ENCODE data around the gene ACAP1. TPM values are rescaled to one million over a fixed set of nuclear protein-coding genes. Genes with fewer than 3 reads are reported as not detected.

Gene ACAP1
- total RNA-seq, 1 experiment from 2014 or later, result 2.7 TPM

DNA sequence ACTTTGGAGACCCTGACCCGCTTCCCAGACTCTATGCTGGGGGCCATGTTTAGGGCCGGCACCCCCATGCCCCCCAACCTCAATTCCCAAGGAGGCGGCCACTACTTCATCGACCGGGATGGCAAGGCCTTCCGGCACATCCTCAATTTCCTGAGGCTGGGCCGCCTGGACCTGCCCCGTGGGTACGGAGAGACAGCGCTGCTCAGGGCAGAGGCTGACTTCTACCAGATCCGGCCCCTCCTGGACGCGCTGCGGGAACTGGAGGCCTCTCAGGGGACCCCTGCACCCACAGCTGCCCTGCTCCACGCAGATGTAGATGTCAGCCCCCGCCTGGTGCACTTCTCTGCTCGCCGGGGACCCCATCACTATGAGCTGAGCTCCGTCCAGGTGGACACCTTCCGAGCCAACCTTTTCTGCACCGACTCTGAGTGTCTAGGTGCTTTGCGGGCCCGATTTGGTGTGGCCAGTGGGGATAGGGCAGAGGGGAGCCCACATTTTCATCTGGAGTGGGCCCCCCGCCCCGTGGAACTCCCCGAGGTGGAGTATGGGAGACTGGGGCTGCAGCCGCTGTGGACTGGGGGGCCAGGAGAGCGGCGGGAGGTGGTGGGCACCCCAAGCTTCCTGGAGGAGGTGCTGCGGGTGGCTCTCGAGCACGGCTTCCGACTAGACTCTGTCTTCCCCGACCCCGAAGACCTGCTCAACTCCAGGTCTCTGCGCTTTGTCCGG, 16.7 kb downstream of the ACAP1 start:
- DNase-seq (ENCODE audit: low read depth, low spot score) (no peak), ATAC-seq (no peak)
- in situ Hi-C loops (cut with HindIII; ENCODE audit: low pct_unique_long_range_greater_than_20kb, low sequenced_read_pairs), result no loop called here
- peak overlapping the region; percentile 83 for H3K27ac ChIP-seq (ENCODE audit: low read length)
- H3K36me3 ChIP-seq (ENCODE audit: control insufficient read depth, insufficient read depth, low read length), result no peaks in the 10 kb centered on the region; the same call in 1 of the 2 replicates
- intact Hi-C loops (cut with micrococcal nuclease; ENCODE audit: unreplicated experiment), result loop anchor here (10.0 kb wide), 1 partner anchor 82 kb away; the partner anchor contains the start of genes FGF11 and TMEM102
- H3K9me3 ChIP-seq (ENCODE audit: control insufficient read depth, insufficient read depth, low read depth, low read length), result no peaks in the 10 kb centered on the region
- H3K27me3 ChIP-seq (ENCODE audit: control insufficient read depth, insufficient read depth, low read length), result no peaks in the 10 kb centered on the region
- TF ChIP-seq SIN3A (IDR thresholded peaks at IDR 0.05; ENCODE audit: borderline replicate concordance, insufficient read depth, low read depth, low read length), result no peak
- no peak for TF ChIP-seq POLR2AphosphoS5 (IDR thresholded peaks at IDR 0.05; ENCODE audit: low read depth, low read length)
- no peak for TF ChIP-seq TCF7L2 (IDR thresholded peaks at IDR 0.05; ENCODE audit: low read depth, low read length)
- TF ChIP-seq, protein P1, sequence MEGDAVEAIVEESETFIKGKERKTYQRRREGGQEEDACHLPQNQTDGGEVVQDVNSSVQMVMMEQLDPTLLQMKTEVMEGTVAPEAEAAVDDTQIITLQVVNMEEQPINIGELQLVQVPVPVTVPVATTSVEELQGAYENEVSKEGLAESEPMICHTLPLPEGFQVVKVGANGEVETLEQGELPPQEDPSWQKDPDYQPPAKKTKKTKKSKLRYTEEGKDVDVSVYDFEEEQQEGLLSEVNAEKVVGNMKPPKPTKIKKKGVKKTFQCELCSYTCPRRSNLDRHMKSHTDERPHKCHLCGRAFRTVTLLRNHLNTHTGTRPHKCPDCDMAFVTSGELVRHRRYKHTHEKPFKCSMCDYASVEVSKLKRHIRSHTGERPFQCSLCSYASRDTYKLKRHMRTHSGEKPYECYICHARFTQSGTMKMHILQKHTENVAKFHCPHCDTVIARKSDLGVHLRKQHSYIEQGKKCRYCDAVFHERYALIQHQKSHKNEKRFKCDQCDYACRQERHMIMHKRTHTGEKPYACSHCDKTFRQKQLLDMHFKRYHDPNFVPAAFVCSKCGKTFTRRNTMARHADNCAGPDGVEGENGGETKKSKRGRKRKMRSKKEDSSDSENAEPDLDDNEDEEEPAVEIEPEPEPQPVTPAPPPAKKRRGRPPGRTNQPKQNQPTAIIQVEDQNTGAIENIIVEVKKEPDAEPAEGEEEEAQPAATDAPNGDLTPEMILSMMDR (IDR thresholded peaks at IDR 0.05), result no peak
- TF ChIP-seq, protein P2, sequence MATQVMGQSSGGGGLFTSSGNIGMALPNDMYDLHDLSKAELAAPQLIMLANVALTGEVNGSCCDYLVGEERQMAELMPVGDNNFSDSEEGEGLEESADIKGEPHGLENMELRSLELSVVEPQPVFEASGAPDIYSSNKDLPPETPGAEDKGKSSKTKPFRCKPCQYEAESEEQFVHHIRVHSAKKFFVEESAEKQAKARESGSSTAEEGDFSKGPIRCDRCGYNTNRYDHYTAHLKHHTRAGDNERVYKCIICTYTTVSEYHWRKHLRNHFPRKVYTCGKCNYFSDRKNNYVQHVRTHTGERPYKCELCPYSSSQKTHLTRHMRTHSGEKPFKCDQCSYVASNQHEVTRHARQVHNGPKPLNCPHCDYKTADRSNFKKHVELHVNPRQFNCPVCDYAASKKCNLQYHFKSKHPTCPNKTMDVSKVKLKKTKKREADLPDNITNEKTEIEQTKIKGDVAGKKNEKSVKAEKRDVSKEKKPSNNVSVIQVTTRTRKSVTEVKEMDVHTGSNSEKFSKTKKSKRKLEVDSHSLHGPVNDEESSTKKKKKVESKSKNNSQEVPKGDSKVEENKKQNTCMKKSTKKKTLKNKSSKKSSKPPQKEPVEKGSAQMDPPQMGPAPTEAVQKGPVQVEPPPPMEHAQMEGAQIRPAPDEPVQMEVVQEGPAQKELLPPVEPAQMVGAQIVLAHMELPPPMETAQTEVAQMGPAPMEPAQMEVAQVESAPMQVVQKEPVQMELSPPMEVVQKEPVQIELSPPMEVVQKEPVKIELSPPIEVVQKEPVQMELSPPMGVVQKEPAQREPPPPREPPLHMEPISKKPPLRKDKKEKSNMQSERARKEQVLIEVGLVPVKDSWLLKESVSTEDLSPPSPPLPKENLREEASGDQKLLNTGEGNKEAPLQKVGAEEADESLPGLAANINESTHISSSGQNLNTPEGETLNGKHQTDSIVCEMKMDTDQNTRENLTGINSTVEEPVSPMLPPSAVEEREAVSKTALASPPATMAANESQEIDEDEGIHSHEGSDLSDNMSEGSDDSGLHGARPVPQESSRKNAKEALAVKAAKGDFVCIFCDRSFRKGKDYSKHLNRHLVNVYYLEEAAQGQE (IDR thresholded peaks at IDR 0.05; ENCODE audit: insufficient read depth in 1 of 2, low read depth in 2 of 2, low read length in 1 of 2), result no peak
- no TSS peak for BruUV-seq (replicated peaks)
- CTCF ChIA-PET, result interaction anchor here (0.5 to 1.2 kb wide), 4 partner anchors 84 to 207 kb away, joined by 3 to 5 read pairs (median 3); no protein-coding TSS in a partner anchor
- H3K4me3 ChIP-seq (ENCODE audit: low read depth in 2 of 2, low read length in 2 of 2), result peak overlapping the region; percentile 69 to 78
- POLR2A ChIA-PET, result interaction anchor here (0.6 to 1.4 kb wide), 3 partner anchors 32 to 102 kb away, joined by 4 to 12 read pairs (median 8); partner anchors contain the start of gene TMEM102
- H3K4me1 ChIP-seq (ENCODE audit: control insufficient read depth, insufficient read depth, low read length), result peaks cover 9% of the 10 kb centered on the region

GRCh38 chr17:7354262-7354843, 18.0 kb downstream of the ACAP1 start:
- no TSS peak for BruUV-seq (replicated peaks)
- in situ Hi-C loops (cut with HindIII; ENCODE audit: low pct_unique_long_range_greater_than_20kb, low sequenced_read_pairs), result no loop called here
- no peak overlapping the region for H3K4me3 ChIP-seq (ENCODE audit: low read depth in 2 of 2, low read length in 2 of 2)
- peaks cover 9% of the 10 kb centered on the region for H3K4me1 ChIP-seq (ENCODE audit: control insufficient read depth, insufficient read depth, low read length)
- no peaks in the 10 kb centered on the region for H3K27me3 ChIP-seq (ENCODE audit: control insufficient read depth, insufficient read depth, low read length)
- POLR2A ChIA-PET, result interaction anchor here (1.4 kb wide), 1 partner anchor 81 kb away, joined by 4 read pairs; the partner anchor contains the start of gene TMEM102
- intact Hi-C loops (cut with micrococcal nuclease; ENCODE audit: unreplicated experiment), result loop anchor here (10.0 kb wide), 1 partner anchor 80 kb away; the partner anchor contains the start of genes FGF11 and TMEM102
- DNase-seq (ENCODE audit: low read depth, low spot score) (no peak), ATAC-seq (no peak)
- no peaks in the 10 kb centered on the region for H3K9me3 ChIP-seq (ENCODE audit: control insufficient read depth, insufficient read depth, low read depth, low read length)
- H3K36me3 ChIP-seq (ENCODE audit: control insufficient read depth, insufficient read depth, low read length), result no peaks in the 10 kb centered on the region; the same call in 1 of the 2 replicates
- no peak overlapping the region for H3K27ac ChIP-seq (ENCODE audit: low read length)
- CTCF ChIA-PET, result interaction anchor here (1.2 kb wide), 2 partner anchors 83 to 206 kb away, joined by 3 to 4 read pairs; no protein-coding TSS in a partner anchor
- TF ChIP-seq TCF7L2 (IDR thresholded peaks at IDR 0.05; ENCODE audit: low read depth, low read length), result no peak
- TF ChIP-seq, protein P1 (IDR thresholded peaks at IDR 0.05), result no peak
- TF ChIP-seq, protein P2 (IDR thresholded peaks at IDR 0.05; ENCODE audit: insufficient read depth in 1 of 2, low read depth in 2 of 2, low read length in 1 of 2), result no peak
- TF ChIP-seq SIN3A (IDR thresholded peaks at IDR 0.05; ENCODE audit: borderline replicate concordance, insufficient read depth, low read depth, low read length), result no peak
- no peak for TF ChIP-seq POLR2AphosphoS5 (IDR thresholded peaks at IDR 0.05; ENCODE audit: low read depth, low read length)
